ENCODE measurements around the gene CPOX.
"Not testable (repeated sequence)": the region's sequence is repeated elsewhere in the genome, so short reads cannot be mapped to it uniquely, and the experiment has no call there.

The CPOX gene

DNA sequence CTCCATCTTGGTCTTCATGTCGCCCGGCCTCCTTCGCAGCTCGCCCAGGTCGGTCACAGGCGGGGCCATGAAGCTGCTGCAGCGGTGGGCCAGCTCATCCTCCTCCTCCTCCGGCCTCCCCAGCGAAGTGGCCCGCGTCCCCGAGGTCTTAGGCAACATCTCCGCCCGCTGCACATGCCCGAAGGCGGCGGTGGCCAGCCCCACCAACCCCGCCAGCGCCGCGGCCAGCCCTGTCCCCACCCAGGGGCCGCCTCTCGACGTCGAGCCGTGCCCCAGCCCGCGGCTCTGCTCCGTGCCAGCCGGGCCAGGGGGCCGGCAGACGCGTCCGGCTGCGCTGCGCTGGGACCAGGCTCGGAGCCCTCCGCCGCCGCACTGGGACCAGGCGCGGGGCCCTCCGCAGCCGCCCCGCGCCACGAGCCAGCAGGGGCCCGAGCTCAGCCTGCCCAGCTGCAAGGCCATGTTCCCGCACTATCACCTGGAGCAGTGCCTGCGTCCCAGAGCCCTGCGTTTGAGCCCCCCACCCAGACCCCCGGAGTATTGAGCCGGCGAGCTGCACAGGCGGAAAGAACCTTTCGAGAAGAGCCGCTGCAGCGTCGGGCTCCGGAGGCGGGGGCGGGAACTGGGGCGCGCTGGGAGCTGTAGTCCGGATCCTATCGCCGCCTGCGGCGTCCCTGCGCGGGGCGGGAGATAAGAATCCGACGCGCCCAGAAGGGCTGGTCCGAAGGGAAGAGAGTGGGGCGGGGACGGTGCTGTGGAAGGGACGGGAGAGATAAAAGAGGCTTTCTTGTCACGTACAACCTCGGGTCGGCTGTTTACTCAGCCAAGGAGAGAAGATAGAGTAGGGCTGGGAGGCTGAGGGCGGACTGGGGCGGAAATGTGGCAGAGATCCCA is at the start of gene CPOX:
TSS of gene CPOX (minus strand) at position 566 of the 891 bp plus-strand sequence. CDS start at position 459, 107 bp downstream.
- peak; percentile 82 for DNase-seq

DNA sequence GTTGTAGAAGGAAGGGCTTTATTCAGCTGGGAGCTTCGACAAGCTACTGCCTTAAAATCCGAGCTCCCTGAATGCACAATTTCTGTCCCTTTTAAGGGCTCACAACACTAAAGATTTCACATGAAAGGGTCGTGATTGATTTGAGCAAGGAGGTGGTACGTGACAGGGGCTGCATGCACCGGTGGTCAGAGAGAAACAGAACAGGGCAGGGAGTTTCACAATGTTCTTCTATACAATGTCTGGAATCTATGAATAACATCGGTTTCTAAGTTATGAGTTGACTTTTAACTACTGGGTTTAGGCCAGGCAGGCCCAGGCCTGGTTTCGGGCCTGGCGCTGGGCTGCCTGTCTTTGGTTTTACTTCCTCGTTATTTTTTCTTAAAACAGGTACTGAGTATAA is 49.4 kb upstream of the CPOX start:
- DNase-seq = not testable (repeated sequence)

GRCh38 chr3:98641756-98642155 is 48.3 kb upstream of the CPOX start:
- not testable (repeated sequence) for DNase-seq

DNA sequence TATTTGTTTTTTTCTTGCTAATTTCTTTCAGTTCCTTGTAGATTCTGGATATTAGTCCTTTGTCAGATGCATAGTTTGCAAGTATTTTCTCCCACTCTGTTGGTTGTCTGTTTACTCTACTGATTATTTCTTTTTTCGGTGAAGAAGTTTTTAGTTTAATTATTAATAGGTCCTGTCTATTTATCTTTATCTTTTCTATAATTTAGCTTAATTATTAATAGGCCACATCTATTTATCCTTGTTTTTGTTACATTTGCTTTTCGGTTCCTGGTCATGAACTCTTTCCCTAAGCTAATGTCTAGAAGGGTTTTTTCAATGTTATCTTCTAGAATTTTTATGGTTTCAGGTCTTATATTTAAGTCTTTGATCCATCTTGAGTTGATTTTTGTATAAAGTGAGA is 45.1 kb upstream of the CPOX start:
- not testable (repeated sequence) for DNase-seq

- no peak for DNase-seq
Measured at GRCh38 chr3:98630416-98630815, 37.0 kb upstream of the CPOX start.

DNA sequence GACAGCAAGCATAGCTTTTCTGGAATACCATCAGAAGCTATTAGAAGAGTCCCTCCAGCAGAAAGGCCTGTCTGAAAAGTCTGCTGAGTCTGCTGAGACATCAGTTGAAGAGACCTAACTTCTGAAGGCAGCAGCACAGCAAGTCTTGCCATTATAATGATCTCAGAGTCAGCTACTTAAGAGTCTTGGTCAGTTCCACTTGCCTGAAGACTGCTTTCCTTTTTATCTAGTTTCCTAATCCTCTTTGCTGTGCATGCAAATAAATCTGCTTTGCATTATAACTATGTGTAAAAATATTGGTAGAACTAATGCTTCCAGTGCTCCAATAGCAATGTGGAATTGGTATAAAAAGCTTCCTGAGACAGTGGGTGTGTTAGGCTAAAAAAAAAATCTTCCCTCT is 34.9 kb upstream of the CPOX start:
- DNase-seq = no peak

DNA sequence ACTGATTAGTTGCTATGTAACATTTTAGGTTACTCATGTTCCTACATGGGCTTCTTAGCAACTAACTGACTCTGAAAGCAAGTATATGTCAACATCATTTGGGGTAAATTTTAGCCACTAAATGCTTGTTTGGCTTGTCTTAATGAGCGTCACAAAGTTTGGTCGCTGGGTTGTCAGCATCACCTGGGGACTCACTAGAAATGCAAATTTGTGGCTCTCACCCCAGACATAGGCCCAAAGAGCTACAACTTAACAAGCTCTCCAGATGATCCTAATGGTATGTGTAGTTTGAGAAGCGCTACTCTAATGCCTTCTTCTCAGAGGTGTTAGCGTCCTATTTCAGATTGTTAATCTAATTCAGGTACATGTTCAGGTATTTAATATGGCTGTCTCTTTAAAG is 32.7 kb upstream of the CPOX start:
- DNase-seq = no peak

- DNase-seq = no peak
Measured at GRCh38 chr3:98623572-98624280, 30.3 kb upstream of the CPOX start.

DNA sequence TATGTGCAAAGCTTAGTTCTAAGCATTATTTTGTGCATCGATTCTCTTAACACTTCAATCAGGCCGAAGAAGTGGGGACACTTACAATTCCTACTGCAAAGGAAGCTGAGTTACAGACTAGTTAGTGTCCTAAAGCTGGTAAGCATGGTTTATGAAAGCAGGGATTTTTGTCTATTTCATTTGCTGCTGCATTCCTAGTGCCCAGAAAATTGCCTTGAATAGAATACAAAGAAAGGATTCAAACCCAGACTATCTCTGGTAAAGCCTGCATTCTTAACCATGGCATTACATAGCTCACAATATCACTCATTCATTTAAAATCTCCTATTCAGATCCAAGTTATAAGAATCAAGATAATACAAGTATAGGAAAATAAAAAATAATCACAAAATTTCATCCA is 24.4 kb upstream of the CPOX start:
- no peak for DNase-seq

- DNase-seq = no peak
Measured at GRCh38 chr3:98613616-98614015, 20.2 kb upstream of the CPOX start.

DNA sequence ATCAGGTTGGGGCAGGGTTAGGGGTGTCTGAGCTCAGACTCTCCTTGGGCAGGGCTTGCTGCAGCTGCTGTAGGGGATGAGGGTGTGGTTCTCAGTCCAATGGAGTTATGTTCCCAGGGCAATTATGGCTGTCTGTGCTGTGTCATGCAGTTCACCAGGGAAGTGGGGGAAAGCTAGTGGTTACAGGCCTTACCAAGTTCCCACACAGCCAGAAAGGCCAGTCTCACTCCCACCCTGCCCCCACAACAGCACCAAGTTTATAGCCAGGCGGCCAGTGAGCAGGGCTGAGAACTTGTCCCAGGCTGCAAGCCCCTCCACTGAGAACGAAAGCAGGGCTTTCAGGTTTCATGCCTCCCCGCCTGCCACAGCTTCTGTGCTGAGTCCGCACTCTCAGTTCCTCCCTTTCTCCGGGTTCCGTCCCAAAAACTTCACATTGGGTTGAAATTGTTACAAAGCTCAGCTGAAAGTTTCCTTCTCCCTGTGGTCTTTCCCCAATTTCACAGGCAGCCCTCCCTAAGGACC is 19.6 kb upstream of the CPOX start:
- no peak for DNase-seq

GRCh38 chr3:98612587-98612986 is 19.2 kb upstream of the CPOX start:
- no peak for DNase-seq

DNA sequence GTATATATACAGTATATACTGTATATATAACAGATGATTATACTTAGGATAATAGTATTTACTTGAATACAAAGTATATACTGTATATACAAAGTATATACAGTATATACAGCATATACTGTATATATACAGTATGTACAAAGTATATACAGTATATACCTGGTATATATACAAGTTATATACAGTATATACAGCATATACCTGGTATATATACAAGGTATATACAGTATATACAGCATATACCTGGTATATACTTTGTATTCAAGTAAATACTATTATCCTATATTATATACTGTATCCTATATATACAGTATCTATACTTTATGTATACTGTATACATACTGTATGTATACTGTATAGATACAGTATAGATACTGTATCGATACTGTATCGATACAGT is 14.6 kb upstream of the CPOX start:
- no peak for DNase-seq

- no peak for DNase-seq
Measured at GRCh38 chr3:98603580-98603979, 10.2 kb upstream of the CPOX start.

GRCh38 chr3:98602078-98602678 is 8.8 kb upstream of the CPOX start:
- no peak for DNase-seq

GRCh38 chr3:98601180-98601579 is 7.8 kb upstream of the CPOX start:
- DNase-seq = no peak

DNA sequence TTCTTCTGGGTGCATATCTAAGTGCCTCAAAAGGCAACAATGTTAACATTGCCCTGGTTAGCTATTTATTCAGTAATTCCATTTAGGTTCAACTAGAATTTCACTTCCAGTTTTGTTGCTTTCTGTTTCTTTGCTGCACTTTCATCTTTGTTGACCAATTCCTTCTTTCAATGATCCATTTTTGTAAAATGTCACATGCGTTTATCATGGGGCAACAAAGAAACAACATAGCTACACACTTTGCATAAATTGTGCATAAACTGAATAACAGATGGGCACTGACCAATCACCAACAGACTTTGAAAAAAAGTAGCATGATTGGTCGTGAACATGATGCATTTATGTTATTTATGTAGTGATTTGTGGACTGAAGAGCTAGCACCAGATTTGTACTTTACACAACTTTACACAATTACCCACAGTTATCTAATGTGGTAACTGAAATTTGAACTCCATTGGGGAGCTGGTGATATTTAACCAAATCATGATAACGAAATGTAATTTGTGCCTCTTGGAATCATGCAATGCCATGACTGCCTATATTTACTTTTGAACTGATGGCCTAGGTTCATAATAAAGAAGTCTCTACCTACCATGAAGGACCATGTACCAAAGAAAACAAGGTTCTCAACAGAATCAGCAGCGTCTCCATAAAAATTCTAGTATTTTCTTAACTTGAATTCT is 7.1 kb upstream of the CPOX start:
- no peak for DNase-seq

- no peak for DNase-seq
Measured at GRCh38 chr3:98599647-98600411, 6.4 kb upstream of the CPOX start.

GRCh38 chr3:98598492-98598891 is 5.1 kb upstream of the CPOX start:
- DNase-seq = no peak

- no peak for DNase-seq
Measured at GRCh38 chr3:98596541-98597500, 3.4 kb upstream of the CPOX start.

DNA sequence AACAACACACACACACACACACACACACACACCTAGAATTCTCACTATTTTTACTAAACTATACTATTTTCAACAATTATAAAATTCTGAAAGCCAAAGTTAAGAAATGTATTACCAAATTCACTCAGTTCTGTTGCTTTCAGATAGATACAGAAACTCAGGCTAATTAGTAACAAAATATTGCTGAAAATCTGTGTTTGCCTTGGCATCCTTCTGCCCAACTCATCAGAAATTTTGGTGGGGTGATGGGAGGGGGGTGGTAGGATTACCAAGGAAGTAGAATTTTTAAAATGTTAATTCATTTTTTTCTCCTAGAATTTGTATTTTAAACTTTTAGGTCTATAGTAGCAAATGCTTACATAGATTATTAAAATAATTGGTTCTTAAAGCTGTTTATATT is 2.7 kb upstream of the CPOX start:
- DNase-seq = no peak

Measured in activated T-cell treated with anti-CD3 and anti-CD28 coated beads, Interleukin-2, amount 50 U/mL, for 1 hour (primary cell).